Measurements from ENCODE around the gene RBPJL. TPM values are rescaled to one million over a fixed set of nuclear protein-coding genes. Genes with fewer than 3 reads are reported as not detected.

RBPJL gene
- total RNA-seq, 1 experiment from 2014 or later: not detected

GRCh38 chr20:45359406-45360148 is 52.9 kb downstream of the RBPJL start:
- DNase-seq (ENCODE audit: low spot score): no peak
- Histone ChIP-seq H3K27ac (ENCODE audit: low read depth, low read length, poor library complexity, severe bottlenecking) (no peak overlapping the region), H3K27me3 (replicated peaks; ENCODE audit: insufficient read depth, low read depth, low read length, poor library complexity) (no peaks in the 10 kb centered on the region), H3K4me3 (ENCODE audit: low read depth, low read length, poor library complexity, severe bottlenecking) (no peak overlapping the region), H3K36me3 (ENCODE audit: insufficient read depth, low read length, poor library complexity, severe bottlenecking) (no peaks in the 10 kb centered on the region), H3K4me1 (ENCODE audit: insufficient read depth, low read length, poor library complexity, severe bottlenecking) (peaks cover 11% of the 10 kb centered on the region), H3K9me3 (ENCODE audit: low read depth, low read length, poor library complexity, severe bottlenecking) (no peaks in the 10 kb centered on the region)
- ChIA-PET CTCF (interaction anchor here (1.7 kb wide), 1 partner anchor 78 kb away, joined by 4 read pairs; no protein-coding TSS in a partner anchor), POLR2A (ENCODE audit: low non-redundant PET) (no interaction called here)
- no peak for TF ChIP-seq EZH2 (IDR thresholded peaks at IDR 0.05; ENCODE audit: borderline replicate concordance, low read depth, low read length, poor library complexity, severe bottlenecking)
- TF ChIP-seq CTCF (conservative IDR thresholded peaks at IDR 0.05; ENCODE audit: low read depth, low read length): no peak
- no TSS peak for BruUV-seq (replicated peaks)
- intact Hi-C loops (cut with micrococcal nuclease; ENCODE audit: unreplicated experiment): no loop called here

DNA sequence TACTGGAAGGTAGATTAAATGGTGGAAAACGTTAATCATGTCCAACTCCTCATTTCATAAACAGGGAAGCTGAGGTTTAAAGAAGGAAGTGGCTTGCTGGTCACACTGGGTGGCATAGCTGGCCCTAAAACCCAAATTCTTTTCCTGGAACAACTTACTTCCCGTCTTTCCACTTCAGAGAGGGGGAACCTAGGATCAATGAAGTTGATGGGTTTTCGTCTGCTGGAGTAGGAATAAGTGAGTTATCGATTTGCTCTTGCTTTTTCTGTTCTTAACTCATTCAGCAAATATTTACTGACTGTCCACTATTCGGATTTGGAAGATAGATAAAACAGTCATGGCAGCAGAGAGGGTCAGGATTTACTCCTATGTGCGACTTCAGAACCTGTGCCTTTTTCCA is 55.2 kb downstream of the RBPJL start:
- H3K27ac ChIP-seq (ENCODE audit: low read depth, low read length, poor library complexity, severe bottlenecking): no peak overlapping the region
- TF ChIP-seq CTCF (conservative IDR thresholded peaks at IDR 0.05; ENCODE audit: low read depth, low read length) (no peak), EZH2 (IDR thresholded peaks at IDR 0.05; ENCODE audit: borderline replicate concordance, low read depth, low read length, poor library complexity, severe bottlenecking) (no peak)
- no peak for DNase-seq (ENCODE audit: low spot score)
- ChIA-PET CTCF (interaction anchor here (0.5 to 1.6 kb wide), 2 partner anchors 9 to 12 kb away, joined by 3 to 7 read pairs; no protein-coding TSS in a partner anchor), POLR2A (ENCODE audit: low non-redundant PET) (no interaction called here)
- H3K36me3 ChIP-seq (ENCODE audit: insufficient read depth, low read length, poor library complexity, severe bottlenecking): peaks cover 10% of the 10 kb centered on the region
- no TSS peak for BruUV-seq (replicated peaks)
- intact Hi-C loops (cut with micrococcal nuclease; ENCODE audit: unreplicated experiment): loop anchor here (2.0 kb wide), 1 partner anchor 75 kb away; no protein-coding TSS in a partner anchor
- peaks cover 17% of the 10 kb centered on the region for H3K4me1 ChIP-seq (ENCODE audit: insufficient read depth, low read length, poor library complexity, severe bottlenecking)
- H3K27me3 ChIP-seq (replicated peaks; ENCODE audit: insufficient read depth, low read depth, low read length, poor library complexity): no peaks in the 10 kb centered on the region
- no peaks in the 10 kb centered on the region for H3K9me3 ChIP-seq (ENCODE audit: low read depth, low read length, poor library complexity, severe bottlenecking)
- H3K4me3 ChIP-seq (ENCODE audit: low read depth, low read length, poor library complexity, severe bottlenecking): no peak overlapping the region

DNA sequence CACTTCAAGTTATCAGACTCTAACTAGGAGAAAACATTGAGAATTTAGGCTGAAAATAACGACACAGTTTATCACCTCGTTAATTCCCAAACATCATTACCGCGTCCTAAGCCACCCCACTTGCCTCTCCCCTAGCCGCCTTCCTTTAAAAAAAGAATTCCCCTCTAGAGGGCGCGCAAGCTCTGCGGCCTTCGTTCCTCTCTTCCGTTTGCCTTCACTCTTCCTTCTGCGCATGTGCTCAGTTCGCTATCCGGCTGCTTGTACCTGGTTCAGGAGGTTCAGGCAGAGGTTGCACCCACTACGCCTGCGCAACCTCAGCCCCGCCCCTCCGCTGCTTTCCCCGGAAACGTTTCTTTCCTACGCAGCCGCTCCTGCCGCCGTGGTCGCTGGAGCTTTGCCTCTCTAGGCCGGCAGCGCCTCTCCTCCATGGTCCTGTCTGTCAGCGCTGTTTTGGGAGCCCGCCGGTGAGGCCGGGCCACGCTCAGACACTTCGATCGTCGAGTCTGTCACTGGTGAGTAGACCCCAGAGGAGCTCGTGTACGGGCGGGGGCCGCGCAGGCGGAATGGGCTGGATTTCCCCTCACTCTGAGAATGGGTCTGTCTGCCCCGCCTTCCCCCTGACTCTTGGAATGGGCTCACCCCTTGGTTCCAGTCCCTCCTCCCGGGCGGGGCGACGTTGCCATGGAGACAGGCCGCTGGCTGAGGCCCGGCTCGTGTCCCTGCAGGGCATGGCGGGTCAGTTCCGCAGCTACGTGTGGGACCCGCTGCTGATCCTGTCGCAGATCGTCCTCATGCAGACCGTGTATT is 56.4 kb downstream of the RBPJL start, which contains the start of gene SYS1:
Gene SYS1, plus strand, starts transcription at position 353 of the 807 bp plus-strand sequence. Its CDS starts 376 bp downstream, at position 729.
- H3K4me1 ChIP-seq (ENCODE audit: insufficient read depth, low read length, poor library complexity, severe bottlenecking): peaks cover 15% of the 10 kb centered on the region
- no peak for TF ChIP-seq EZH2 (IDR thresholded peaks at IDR 0.05; ENCODE audit: borderline replicate concordance, low read depth, low read length, poor library complexity, severe bottlenecking)
- TF ChIP-seq CTCF (conservative IDR thresholded peaks at IDR 0.05; ENCODE audit: low read depth, low read length): peak; percentile 92
- peaks cover 16% of the 10 kb centered on the region for H3K36me3 ChIP-seq (ENCODE audit: insufficient read depth, low read length, poor library complexity, severe bottlenecking)
- ChIA-PET CTCF (interaction anchor here (0.6 to 2.7 kb wide), 13 partner anchors 10 to 408 kb away, joined by 3 to 35 read pairs (median 4); partner anchors contain the start of genes PIGT and SDC4), POLR2A (ENCODE audit: low non-redundant PET) (interaction anchor here (0.6 kb wide), 2 partner anchors 16 to 74 kb away, joined by 3 to 4 read pairs; no protein-coding TSS in a partner anchor)
- peak; percentile 99 for DNase-seq (ENCODE audit: low spot score)
- peak within 1 kb of the TSS; percentile 65 for H3K4me3 ChIP-seq (ENCODE audit: low read depth, low read length, poor library complexity, severe bottlenecking)
- intact Hi-C loops (cut with micrococcal nuclease; ENCODE audit: unreplicated experiment): loop anchor here (2.0 kb wide), 1 partner anchor 74 kb away; no protein-coding TSS in a partner anchor
- H3K27ac ChIP-seq (ENCODE audit: low read depth, low read length, poor library complexity, severe bottlenecking): peak within 1 kb of the TSS; percentile 93
- no TSS peak for BruUV-seq (replicated peaks)
- no peaks in the 10 kb centered on the region for H3K27me3 ChIP-seq (replicated peaks; ENCODE audit: insufficient read depth, low read depth, low read length, poor library complexity)
- no peaks in the 10 kb centered on the region for H3K9me3 ChIP-seq (ENCODE audit: low read depth, low read length, poor library complexity, severe bottlenecking)

Measured in A673 (cell line).